ENCODE measurements around the gene WDCP.

The WDCP gene

GRCh38 chr2:23993736-23994269 is 53.4 kb downstream of the WDCP start:
- no peak for DNase-seq (ENCODE audit: low spot score)

- DNase-seq (ENCODE audit: low spot score) = no peak
These were observed 54.3 kb downstream of the WDCP start for GRCh38 chr2:23992931-23993330.

GRCh38 chr2:23988371-23988770 is 58.8 kb downstream of the WDCP start:
- DNase-seq (ENCODE audit: low spot score) = no peak

Data from HuH-7.5 (cell line).